HG03342 (cell line): ENCODE results near the gene PNPLA6.

Source experiments
- ATAC-seq: cut with Tn5 transposase; IDR thresholded peaks from one replicate; pipeline ENCODE4 v1.9.1; 2021; ENCODE audit warnings: mild to moderate bottlenecking, moderate library complexity; ENCODE audit not compliant: unreplicated experiment

Gene PNPLA6

DNA sequence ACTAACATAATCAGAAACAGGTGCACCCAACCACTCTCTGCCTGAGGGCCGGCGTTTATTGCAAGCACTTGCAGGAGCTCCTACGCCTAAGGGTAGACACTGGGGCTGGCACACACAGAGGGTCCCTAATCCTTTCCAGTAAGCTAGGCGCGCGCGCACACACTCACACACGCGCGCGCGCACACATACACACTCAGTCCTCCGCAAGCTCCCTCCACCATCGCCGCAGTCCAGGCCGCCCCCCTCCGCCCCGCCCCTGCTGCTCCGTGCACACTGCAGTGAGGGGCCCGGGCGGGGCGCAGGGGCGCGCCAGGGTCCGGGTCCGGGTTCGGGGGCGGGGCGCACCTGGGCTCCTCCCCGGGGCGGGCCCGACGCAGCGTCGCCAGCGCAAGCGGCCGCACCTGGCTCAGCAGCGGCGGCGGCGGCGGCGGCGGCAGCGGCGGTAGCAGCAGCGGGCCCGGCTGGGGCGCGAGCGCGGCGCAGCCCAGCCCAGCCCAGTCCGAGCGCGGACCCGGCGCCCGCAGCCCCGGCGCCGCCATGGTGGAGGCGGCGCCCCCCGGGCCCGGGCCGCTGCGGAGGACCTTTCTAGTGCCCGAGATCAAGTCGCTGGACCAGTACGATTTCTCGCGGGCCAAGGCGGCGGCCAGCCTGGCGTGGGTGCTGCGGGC, 60.1 kb downstream of the PNPLA6 start, which contains the start of gene CAMSAP3:
TSS of gene CAMSAP3 (plus strand) at position 398 of the 668 bp plus-strand sequence. CDS start at position 538, 140 bp downstream.
- ATAC-seq = no peak

DNA sequence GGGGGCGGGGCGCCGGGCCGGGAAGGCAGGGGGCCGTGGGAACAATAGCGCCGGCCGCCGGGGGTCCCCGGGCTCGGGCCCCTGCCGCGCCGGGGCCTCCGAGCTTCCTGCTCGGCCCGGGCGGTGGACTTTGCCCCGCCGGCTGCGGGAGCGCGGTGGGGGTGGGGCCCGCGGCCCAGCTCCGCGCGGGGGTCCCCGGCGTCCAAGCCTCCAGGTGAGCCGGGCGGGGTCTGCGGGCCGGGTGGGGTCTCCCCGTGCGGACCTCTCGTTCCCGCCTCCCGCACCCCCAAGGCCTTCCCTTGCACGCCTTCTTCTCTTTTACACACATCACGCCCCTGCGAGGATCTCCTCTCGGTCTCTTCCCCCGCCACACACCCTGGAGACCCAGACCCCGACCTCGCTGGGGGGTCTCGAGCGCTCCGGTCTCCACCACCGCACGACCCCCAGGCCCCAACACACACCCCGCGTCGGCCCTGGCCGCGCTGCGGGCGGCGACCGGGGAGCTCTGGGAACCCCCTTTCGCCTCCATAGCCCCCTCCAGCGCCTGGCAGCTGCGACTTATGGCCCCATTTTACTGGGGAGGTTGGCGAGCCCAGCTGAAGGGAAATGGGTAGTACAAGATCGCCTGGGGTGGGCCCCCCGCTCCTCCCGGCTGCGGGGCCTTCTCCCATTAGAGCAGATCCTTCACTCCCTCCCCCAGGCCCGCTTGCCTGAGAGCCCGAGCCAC, 60.9 kb downstream of the PNPLA6 start:
- ATAC-seq = no peak

DNA sequence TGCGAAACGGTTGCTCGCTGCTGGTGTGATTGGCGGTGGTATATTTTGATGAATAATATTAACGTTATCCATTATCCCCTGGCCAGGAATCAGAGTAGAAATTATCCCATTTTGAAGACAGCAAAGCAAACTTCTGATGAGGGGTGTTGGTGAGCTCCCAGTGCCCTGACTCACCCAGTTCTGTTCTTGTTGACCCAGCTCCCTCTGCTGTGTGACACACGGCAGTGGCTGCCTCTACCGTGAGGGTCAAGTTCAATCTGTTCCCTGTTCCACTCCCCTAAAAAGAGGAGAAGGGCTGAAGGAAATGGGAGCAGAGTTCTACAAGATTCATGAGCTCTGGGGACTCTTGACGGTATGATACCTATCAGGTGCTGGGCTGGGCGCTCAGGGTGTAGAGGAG, 62.2 kb downstream of the PNPLA6 start:
- no peak for ATAC-seq

DNA sequence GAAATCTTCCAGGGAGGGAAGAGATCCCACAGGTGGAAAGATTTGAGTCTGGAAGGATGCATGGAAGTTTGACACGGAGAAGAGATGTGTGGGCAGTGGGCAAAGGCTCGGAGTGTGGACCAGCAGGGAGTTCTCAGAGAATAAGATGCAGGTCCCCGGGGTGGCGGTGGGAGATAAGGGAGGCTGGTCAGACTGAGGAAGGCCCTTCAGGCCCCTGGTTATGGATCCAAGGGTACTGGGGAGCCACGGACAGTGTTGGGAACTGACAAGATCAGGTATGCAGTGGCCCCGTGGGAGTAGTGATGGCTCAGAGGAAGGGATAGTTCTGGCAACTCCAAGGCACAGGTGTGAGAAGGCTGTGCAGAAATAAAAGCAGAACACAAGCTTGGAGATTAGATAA, 62.7 kb downstream of the PNPLA6 start:
- ATAC-seq = no peak

DNA sequence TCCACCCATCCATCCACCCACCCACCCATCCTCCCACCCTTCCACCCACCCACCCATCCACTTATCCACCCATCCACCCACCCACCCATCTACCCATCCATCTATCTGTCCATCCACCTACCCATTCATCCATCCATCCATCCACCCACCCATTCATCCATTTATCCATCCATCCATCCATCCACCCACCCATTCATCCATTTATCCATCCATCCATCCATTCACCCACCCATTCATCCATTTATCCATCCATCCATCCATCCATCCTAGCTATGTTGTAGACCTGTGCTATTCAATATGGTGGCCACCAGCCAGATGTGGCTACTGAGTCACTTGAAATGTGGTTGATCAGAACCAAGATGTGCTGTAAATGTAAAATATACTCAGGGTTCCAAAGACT, 65.2 kb downstream of the PNPLA6 start:
- ATAC-seq = no peak

DNA sequence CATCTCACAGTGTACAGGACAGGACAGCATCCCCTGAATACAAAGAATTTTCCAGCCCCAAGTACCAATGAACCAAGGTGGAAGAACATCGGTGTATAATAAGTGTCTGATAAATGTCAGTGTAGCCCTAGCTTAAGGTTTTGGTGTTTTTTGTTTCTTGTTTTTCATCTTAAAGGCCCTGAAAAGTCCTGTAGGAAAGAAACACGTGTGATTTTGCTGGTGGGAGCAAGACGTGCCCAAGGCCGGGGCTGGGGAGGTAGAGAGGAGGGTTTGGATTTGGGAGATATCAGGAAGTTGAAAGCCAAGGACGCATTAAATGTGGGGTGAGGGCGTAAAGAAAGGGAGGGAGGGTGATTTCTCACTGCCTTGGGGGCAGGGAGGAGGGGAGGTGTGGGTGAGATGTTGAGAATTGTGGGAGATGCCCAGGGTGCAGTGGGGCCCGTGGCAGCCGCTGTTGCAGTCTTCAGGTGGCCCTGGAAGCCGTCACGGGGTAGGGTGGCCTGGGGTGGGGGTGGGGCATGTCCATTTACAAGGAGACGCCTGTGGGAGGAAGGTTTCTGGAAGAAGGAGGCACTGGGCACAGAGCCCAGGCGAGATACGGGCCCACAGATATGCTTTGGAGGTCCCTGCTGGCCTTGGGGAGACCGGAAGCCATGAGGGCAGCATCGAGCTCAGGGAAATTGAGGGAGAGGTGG, 66.9 kb downstream of the PNPLA6 start:
- ATAC-seq = no peak

DNA sequence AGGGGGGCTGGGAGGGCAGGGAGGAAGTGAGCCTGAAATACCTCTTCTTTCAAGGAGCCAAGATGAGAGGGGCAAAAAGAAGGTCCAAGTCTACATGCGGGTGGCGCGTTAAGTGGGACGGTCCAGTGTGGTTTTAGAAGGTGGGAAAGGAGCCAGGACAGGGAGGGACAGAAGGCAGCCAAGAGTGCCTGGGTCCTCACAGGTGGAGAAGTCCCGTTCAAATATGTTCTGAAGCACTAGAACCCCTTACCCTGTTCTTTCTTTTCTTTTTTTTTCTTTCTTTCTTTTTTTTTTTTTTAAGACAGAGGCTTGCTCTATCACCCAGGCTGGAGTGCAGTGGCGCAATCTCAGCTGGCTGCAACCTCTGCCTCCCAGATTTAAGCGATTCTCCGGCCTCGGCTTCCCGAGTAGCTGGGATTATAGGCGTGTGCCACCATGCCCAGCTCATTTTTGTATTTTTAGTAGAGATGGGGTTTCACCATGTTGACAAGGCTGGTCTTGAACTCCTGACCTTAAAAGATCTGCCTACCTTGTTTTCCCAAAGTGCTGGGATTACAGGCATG, 67.5 kb downstream of the PNPLA6 start:
- no peak for ATAC-seq

DNA sequence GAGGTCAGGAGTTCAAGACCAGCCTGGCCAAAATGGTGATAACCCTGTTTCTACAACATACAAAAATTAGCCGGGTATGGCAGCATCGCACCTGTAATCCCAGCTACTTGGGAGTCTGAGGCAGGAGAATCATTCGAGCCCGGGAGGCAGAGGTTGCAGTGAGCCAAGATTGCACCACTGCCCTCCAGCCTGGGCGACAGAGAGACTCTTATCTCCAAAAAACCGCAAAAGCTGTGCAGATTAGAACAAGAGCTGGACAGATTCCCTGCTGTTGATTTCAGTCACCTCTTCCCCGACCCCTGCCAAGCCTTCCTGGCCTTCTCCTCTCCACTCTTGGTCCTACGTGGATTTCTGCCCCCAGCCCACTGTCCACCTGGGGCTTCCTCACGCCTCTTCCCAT, 68.4 kb downstream of the PNPLA6 start:
- no peak for ATAC-seq

DNA sequence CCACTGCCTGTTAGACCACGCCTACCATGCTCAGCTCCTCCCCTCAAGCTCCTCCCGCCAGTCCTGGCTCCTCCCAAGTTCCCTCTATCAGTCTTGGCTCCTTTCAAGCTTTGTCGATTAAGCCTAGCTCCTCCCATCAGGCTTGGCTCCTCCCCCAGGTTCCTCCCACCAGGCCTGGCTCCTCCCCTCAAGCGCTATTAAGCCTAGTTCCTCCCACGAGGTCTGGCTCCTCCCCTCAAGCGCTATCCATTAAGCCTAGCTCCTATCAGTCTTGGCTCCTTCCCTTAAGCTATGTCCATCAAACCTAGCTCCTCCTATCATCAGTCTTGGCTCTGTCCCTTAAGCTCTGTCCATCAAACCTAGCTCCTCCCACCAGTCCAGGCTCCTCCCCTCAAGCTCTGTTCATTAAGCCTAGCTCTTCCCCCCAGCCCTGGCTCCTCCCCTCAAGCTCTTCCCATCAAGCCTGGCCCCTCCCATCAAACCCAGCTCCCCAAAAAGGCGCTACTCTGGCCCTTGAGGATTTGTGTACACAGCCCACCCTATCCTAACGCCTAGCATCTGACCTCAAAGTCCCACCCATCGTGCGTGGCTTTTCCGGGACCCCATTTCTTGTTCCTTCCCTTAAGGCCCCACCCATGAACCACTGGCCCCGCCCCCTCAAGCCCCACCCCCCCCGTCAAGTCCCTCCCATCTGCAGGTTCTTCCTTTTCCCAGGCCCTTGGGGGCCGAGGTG, 70.1 kb downstream of the PNPLA6 start:
- no peak for ATAC-seq

DNA sequence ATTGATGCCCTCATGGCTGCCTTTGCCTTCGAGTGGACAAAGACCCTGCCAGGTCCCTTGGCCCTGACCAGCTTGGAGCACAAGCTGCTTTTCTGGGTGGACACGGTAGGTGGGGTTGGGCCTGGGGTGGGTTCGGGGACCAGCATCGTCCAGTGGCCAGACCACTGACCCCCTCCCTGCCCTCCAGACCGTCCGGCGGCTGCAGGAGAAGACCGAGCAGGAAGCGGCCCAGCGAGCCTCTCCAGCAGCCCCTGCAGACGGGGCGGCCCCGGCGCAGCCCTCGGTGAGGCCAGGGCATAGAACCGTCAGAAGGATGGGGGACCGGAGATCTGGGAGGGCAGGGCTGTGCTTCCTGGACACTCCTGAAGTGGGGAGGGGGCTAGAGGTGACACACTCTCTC, 70.8 kb downstream of the PNPLA6 start:
- ATAC-seq = no peak

DNA sequence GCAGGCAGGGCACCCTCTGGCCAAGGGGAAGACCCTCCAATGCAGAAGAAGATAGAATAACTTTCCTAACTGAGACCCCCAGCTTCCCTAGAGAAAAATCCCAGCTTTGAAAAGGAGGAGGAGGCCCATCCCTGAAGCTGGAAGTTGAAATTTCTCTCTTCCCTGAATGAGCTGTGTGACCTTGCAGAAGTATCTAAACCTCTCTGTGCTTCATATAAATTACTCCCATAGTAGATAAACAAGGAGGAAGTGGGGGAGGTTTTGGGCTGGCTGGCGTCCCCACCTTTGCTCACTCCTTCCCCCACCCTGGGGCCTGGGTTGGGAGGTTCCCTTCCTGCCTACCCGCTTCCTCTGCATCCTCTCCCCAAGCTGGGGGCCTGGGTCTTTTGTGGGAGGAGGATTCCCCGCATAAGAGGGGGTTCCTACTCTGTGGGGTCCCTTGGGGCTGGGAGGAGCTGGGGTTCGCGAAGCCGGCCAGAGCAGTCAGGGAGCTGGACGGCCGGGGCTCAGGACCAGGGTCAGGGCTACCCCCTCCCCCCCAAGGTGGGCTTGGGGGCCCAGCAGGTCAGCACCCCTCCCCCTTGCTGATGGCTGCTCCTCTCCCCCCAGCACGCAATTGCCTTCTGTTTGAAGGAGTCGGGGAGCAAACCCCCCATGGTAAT, 71.8 kb downstream of the PNPLA6 start:
- no peak for ATAC-seq

DNA sequence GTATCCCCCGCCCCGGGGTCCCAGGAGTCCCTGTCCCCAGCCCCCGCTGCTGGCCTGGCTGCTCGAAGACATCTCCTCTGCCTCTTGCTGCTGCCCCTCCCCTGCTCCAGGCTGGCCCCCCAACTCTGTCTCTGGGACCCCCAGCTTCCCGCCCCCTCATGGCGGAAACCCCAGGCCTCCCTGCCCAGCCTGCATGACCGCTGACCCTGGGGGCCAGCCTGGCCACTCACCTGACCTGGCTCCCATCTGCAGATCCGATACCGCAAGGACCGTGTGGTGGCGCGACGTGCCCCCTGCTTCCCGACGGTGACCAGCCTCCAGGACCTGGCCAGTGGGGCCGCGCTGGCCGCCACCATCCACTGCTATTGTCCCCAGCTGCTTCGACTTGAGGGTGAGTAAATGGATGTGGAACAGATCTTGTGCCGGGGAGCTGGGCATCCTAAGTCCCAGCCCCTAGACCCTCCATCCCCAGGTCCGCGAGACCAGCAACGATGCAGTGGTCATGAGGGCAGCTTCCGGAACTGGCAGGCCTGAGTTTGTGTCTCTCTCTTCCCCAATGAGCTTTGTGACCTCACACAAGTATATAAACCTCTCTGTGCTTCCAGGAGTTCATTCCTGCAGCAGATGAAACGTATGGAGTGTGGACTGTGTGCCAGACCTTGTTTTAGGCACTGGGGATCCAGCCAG, 72.5 kb downstream of the PNPLA6 start:
- no peak for ATAC-seq

DNA sequence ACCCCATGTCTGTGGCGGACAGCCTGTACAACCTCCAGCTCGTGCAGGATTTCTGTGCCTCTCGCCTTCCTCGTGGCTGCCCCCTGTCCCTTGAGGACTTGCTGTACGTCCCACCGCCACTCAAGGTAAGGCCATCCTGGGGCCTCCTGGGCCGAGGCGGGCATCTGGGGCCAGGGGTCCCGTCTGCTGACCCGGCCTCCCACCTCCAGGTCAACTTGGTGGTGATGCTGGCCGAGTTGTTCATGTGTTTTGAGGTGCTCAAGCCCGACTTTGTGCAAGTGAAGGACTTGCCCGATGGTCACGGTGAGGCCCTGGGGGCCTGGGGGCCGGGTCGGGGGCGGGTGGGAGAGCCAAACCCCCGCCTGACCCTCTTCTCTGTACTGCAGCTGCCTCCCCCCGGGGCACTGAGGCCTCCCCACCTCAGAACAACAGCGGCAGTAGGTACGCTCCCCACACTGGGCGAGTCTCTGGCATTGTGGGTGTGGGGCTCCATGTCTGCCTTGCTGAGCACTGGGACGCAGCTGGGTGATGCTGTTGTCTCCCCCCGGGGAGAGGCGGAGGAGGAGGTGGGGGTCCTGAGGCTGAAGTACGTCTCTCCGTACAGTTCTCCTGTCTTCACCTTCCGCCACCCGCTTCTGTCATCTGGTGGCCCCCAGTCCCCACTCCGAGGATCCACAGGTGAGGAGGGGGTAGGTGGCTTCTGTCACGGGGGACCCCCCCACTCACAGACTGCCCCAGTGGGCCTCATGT, 75.1 kb downstream of the PNPLA6 start:
- no peak for ATAC-seq
